Measurements from ENCODE around the gene CADM4. TPM values are rescaled to one million over a fixed set of nuclear protein-coding genes. Genes with fewer than 3 reads are reported as not detected.

The CADM4 gene
- total and polyA plus RNA-seq, 9 of the 15 experiments (the other 6 are each of a cell fraction or from before 2014, with no cell fraction given) = 0.03 to 4.6 (median 1.3) TPM

GRCh38 chr19:43619262-43620060, 20.2 kb downstream of the CADM4 start, which contains the start of gene ZNF428 (continued):
- TF ChIP-seq MGA (IDR thresholded peaks at IDR 0.05) (peak; percentile 87), FIP1L1 (IDR thresholded peaks at IDR 0.05; ENCODE audit: low read depth, low read length, poor library complexity, severe bottlenecking) (peak; percentile 83), GATAD2B (IDR thresholded peaks at IDR 0.05; ENCODE audit: borderline replicate concordance) (0 out of 2 replicates have a peak, but pooled peaks have one; percentile 46), ZNF511 (CRISPR knock-in tag; IDR thresholded peaks at IDR 0.05) (no peak), ATF7 (IDR thresholded peaks at IDR 0.05) (peak; percentile 90), PREB (CRISPR knock-in tag; IDR thresholded peaks at IDR 0.05) (no peak), ESRRA (IDR thresholded peaks at IDR 0.05; ENCODE audit: borderline replicate concordance, low read depth) (0 out of 2 replicates have a peak, but pooled peaks have one; percentile 32), LEF1 (IDR thresholded peaks at IDR 0.05) (no peak), SRF (CRISPR knock-in tag; IDR thresholded peaks at IDR 0.05) (0 out of 4 replicates have a peak, but pooled peaks of 1 of the 2 experiments have one; percentile 23), ATF3 (IDR thresholded peaks at IDR 0.05) (no peak), ATF3 (CRISPR knock-in tag; conservative IDR thresholded peaks at IDR 0.05) (peak; percentile 21; the same call in 1 of the 2 replicates), KAT7 (CRISPR knock-in tag; IDR thresholded peaks at IDR 0.05; ENCODE audit: borderline replicate concordance) (0 out of 2 replicates have a peak, but pooled peaks have one; percentile 14)
